K562 (cell line): Measurements from ENCODE around the gene NCOA1. TPM values are rescaled to one million over a fixed set of nuclear protein-coding genes. Genes with fewer than 3 reads are reported as not detected.

Source experiments
- ARHGAP35 ChIP-seq: fragments of 450-650 bp; IDR thresholded peaks from 2 replicates; pipeline ENCODE4 v1.6.1; 2018; ENCODE audit not compliant: partially characterized antibody
- ASH1L ChIP-seq: fragments of 450-650 bp; IDR thresholded peaks from 2 replicates; pipeline ENCODE4 v1.6.1; 2018; ENCODE audit warnings: borderline replicate concordance, mild to moderate bottlenecking, low read depth; ENCODE audit not compliant: partially characterized antibody
- COPS2 ChIP-seq: fragments of 450-650 bp; conservative IDR thresholded peaks from 2 replicates; pipeline ENCODE4 v1.6.1; 2016; ENCODE audit warnings: mild to moderate bottlenecking, moderate library complexity
- ELF4 ChIP-seq: fragments of 450-650 bp; formaldehyde crosslinking; IDR thresholded peaks from 2 replicates; pipeline ENCODE4 v1.4.0; 2022; ENCODE audit warnings: missing genetic modification characterization
- JUN ChIP-seq, 2 experiments: sonication (generic) in 1 of 2; formaldehyde crosslinking in 1 of 2; IDR thresholded peaks; 2 replicates each; pipeline versions ENCODE4 v1.6.1 to v1.8.0; 2012 to 2022; ENCODE audit warnings: borderline replicate concordance in 2 of 2, mild to moderate bottlenecking in 2 of 2, improper control_type of control experiment in 1 of 2, low read depth in 1 of 2, low read length in 1 of 2, missing genetic modification reagents in 1 of 2
- MEF2D ChIP-seq: conservative IDR thresholded peaks from 2 replicates; pipeline ENCODE4 v1.6.1; 2016; ENCODE audit warnings: low read depth, missing genetic modification characterization, missing compliant biosample characterization
- NFIX ChIP-seq: fragments of 250-450 bp; sonication (Bioruptor Pico); IDR thresholded peaks from 2 replicates; pipeline ENCODE4 v1.4.0; 2020; ENCODE audit warnings: low read depth, mild to moderate bottlenecking, moderate library complexity
- NFXL1 ChIP-seq: fragments of 450-650 bp; formaldehyde crosslinking; IDR thresholded peaks from 2 replicates; pipeline ENCODE4 v1.4.0; 2021; ENCODE audit warnings: mild to moderate bottlenecking
- NONO ChIP-seq, 2 experiments: fragments of 200-400 bp in 1 of 2; fragments of 450-650 bp in 1 of 2; formaldehyde crosslinking in 1 of 2; IDR thresholded peaks; 2 replicates each; pipeline ENCODE4 v1.6.1; 2017; ENCODE audit warnings: low read depth in 2 of 2, mild to moderate bottlenecking in 2 of 2, moderate library complexity in 2 of 2, low read length in 1 of 2
- POU5F1 ChIP-seq: fragments of 150-350 bp; IDR thresholded peaks from 2 replicates; pipeline ENCODE4 v1.6.1; 2014; ENCODE audit warnings: borderline replicate concordance, low read length, low read depth, mild to moderate bottlenecking; ENCODE audit not compliant: partially characterized antibody
- SRSF1 ChIP-seq: fragments of 200-400 bp; formaldehyde crosslinking; IDR thresholded peaks from 2 replicates; pipeline ENCODE4 v1.6.1; 2017; ENCODE audit warnings: mild to moderate bottlenecking, low read depth, low read length, moderate library complexity
- TFAM ChIP-seq: fragments of 250-450 bp; sonication (Bioruptor Pico); conservative IDR thresholded peaks from 2 replicates; pipeline ENCODE4 v1.5.0; 2021; ENCODE audit warnings: mild to moderate bottlenecking, moderate library complexity
- ZFX ChIP-seq: sonication (generic); formaldehyde crosslinking; IDR thresholded peaks from 2 replicates; pipeline ENCODE4 v1.8.0; 2022; ENCODE audit warnings: mild to moderate bottlenecking, missing genetic modification reagents, moderate library complexity
- ZNF197 ChIP-seq: fragments of 200-800 bp; sonication (Bioruptor generic); IDR thresholded peaks from 2 replicates; pipeline ENCODE4 v1.6.1; 2016; ENCODE audit warnings: low read depth, missing genetic modification characterization, missing compliant biosample characterization
- polyA plus RNA-seq, 8 experiments: library from polyadenylated mRNA; depleted of rRNA in 4 of 8; stranded (reverse) in 5 of 8; unstranded in 3 of 8; fragments of >200 nt; fragmentation: Nextera tagmentation in 2 of 8; fragmentation: Illumina TruSeq in 1 of 8; extraction: Ambion mirVana in 2 of 8; extraction: Trizol in 1 of 8; gene quantifications; 2 replicates each; pipeline versions ENCODE4 v1.2.1 to v1.2.3, GENCODE V29; 2011 to 2014; ENCODE audit warnings: inconsistent platforms in 1 of 8, missing spikeins in 1 of 8
- total RNA-seq, 7 experiments: library from RNA; depleted of rRNA in 6 of 7; stranded (reverse); fragments of >200 nt in 6 of 7; fragmentation: Illumina TruSeq in 2 of 7; extraction: Trizol in 2 of 7; gene quantifications; 2 replicates each; pipeline versions ENCODE4 v1.2.1 to v1.2.3, GENCODE V29; 2011 to 2021; ENCODE audit warnings: low replicate concordance in 1 of 7
- TF ChIP-seq, protein P1 (sequence below), 2 experiments: fragments of 450-650 bp in 1 of 2; sonication (generic) in 1 of 2; formaldehyde crosslinking in 1 of 2; IDR thresholded peaks; 2 replicates each; pipeline versions ENCODE4 v1.7.1 to v1.9.0; 2016 to 2022; ENCODE audit warnings: inconsistent platforms in 1 of 2, mild to moderate bottlenecking in 1 of 2, missing genetic modification reagents in 1 of 2
- TF ChIP-seq, protein P2 (sequence below): IDR thresholded peaks from 2 replicates; pipeline ENCODE4 v1.6.1; 2011; ENCODE audit not compliant: insufficient read length; ENCODE audit errors: extremely low read depth

The NCOA1 gene
- total and polyA plus RNA-seq, 9 of the 15 experiments (the other 6 are each of a cell fraction or from before 2014, with no cell fraction given), result 4.9 to 25.7 (median 17.0) TPM

DNA sequence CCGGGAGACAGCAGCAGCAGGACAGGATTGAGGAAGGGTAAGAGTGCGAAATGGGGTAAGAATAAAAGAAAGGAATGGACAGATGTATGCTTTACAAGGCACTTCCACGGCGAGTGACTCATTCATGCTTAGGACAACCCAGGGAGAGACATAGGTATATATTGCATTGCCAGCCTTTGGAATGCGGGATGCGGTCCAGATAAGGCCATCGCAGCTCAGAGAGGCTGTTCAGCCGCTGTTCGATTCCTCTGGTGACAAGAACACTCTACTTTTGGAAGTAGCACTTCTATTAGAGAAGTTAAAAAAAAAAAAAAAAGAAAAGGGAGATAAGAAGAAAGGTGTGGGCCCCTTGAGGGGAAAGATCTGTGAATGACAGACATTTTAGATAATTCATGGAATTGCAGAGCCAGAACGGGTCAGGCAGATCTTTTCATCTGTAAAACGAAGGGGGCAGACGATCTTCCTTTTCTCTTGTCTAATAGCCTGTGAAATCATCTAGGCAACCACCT is 819 bp upstream of the NCOA1 start (continued):
- TF ChIP-seq, protein P1, sequence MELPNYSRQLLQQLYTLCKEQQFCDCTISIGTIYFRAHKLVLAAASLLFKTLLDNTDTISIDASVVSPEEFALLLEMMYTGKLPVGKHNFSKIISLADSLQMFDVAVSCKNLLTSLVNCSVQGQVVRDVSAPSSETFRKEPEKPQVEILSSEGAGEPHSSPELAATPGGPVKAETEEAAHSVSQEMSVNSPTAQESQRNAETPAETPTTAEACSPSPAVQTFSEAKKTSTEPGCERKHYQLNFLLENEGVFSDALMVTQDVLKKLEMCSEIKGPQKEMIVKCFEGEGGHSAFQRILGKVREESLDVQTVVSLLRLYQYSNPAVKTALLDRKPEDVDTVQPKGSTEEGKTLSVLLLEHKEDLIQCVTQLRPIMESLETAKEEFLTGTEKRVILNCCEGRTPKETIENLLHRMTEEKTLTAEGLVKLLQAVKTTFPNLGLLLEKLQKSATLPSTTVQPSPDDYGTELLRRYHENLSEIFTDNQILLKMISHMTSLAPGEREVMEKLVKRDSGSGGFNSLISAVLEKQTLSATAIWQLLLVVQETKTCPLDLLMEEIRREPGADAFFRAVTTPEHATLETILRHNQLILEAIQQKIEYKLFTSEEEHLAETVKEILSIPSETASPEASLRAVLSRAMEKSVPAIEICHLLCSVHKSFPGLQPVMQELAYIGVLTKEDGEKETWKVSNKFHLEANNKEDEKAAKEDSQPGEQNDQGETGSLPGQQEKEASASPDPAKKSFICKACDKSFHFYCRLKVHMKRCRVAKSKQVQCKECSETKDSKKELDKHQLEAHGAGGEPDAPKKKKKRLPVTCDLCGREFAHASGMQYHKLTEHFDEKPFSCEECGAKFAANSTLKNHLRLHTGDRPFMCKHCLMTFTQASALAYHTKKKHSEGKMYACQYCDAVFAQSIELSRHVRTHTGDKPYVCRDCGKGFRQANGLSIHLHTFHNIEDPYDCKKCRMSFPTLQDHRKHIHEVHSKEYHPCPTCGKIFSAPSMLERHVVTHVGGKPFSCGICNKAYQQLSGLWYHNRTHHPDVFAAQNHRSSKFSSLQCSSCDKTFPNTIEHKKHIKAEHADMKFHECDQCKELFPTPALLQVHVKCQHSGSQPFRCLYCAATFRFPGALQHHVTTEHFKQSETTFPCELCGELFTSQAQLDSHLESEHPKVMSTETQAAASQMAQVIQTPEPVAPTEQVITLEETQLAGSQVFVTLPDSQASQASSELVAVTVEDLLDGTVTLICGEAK (IDR thresholded peaks at IDR 0.05), result peak; percentile 44; the same call in 1 of the 2 replicates
- TF ChIP-seq, protein P1 (CRISPR knock-in tag; IDR thresholded peaks at IDR 0.05), result no peak
- TF ChIP-seq ZFX (CRISPR knock-in tag) (no peak), ELF4 (CRISPR knock-in tag) (no peak), POU5F1 (no peak), ASH1L (no peak), NFIX (CRISPR knock-in tag) (no peak), NONO (IDR thresholded peaks at IDR 0.05; ENCODE audit: low read depth in 2 of 2, low read length in 1 of 2) (no peak), ZNF197 (CRISPR knock-in tag) (no peak), TFAM (CRISPR knock-in tag) (no peak), JUN (IDR thresholded peaks at IDR 0.05; ENCODE audit: borderline replicate concordance, low read depth, low read length) (no peak), JUN (CRISPR knock-in tag; IDR thresholded peaks at IDR 0.05; ENCODE audit: borderline replicate concordance) (no peak), SRSF1 (no peak), MEF2D (tag) (no peak), ARHGAP35 (no peak), COPS2 (no peak), NFXL1 (CRISPR knock-in tag) (no peak)
- TF ChIP-seq, protein P2, sequence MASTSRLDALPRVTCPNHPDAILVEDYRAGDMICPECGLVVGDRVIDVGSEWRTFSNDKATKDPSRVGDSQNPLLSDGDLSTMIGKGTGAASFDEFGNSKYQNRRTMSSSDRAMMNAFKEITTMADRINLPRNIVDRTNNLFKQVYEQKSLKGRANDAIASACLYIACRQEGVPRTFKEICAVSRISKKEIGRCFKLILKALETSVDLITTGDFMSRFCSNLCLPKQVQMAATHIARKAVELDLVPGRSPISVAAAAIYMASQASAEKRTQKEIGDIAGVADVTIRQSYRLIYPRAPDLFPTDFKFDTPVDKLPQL, result no peak
